HG03066 (cell line): ENCODE results near the gene SNCB.

ENCODE experiments used
- ATAC-seq: cut with Tn5 transposase; IDR thresholded peaks from one replicate; pipeline ENCODE4 v1.9.1; 2021; ENCODE audit warnings: low read depth; ENCODE audit not compliant: unreplicated experiment

SNCB gene

GRCh38 chr5:176646049-176646706 lies 15.8 kb upstream of the SNCB start:
- no peak for ATAC-seq

- no peak for ATAC-seq
These were observed 14.7 kb upstream of the SNCB start for GRCh38 chr5:176644878-176645670.

- ATAC-seq, result no peak
These were observed 14.0 kb upstream of the SNCB start for GRCh38 chr5:176644294-176644693.

- ATAC-seq, result no peak
These were observed 13.3 kb upstream of the SNCB start for GRCh38 chr5:176643491-176644219.

GRCh38 chr5:176642675-176643490 lies 12.5 kb upstream of the SNCB start:
- no peak for ATAC-seq

GRCh38 chr5:176640616-176641015 lies 10.3 kb upstream of the SNCB start:
- no peak for ATAC-seq

GRCh38 chr5:176639981-176640380 lies 9.6 kb upstream of the SNCB start:
- no peak for ATAC-seq

- ATAC-seq, result no peak
These were observed 8.9 kb upstream of the SNCB start for GRCh38 chr5:176639208-176639607.

GRCh38 chr5:176638437-176638836 lies 8.1 kb upstream of the SNCB start:
- ATAC-seq, result no peak

- no peak for ATAC-seq
These were observed 7.2 kb upstream of the SNCB start for GRCh38 chr5:176637556-176637955.

- no peak for ATAC-seq
These were observed 6.1 kb upstream of the SNCB start for GRCh38 chr5:176636426-176636825.

- ATAC-seq, result no peak
These were observed 3.3 kb upstream of the SNCB start for GRCh38 chr5:176633598-176633997.

GRCh38 chr5:176632745-176633144 lies 2.4 kb upstream of the SNCB start:
- no peak for ATAC-seq

- no peak for ATAC-seq
These were observed 1.3 kb upstream of the SNCB start for GRCh38 chr5:176631383-176632200.

GRCh38 chr5:176630681-176631222 lies 418 bp upstream of the SNCB start:
- no peak for ATAC-seq

GRCh38 chr5:176629317-176629852 lies 949 bp downstream of the SNCB start:
- ATAC-seq, result no peak

GRCh38 chr5:176628406-176629228 lies 1.7 kb downstream of the SNCB start:
- no peak for ATAC-seq

GRCh38 chr5:176627582-176627981 lies 2.8 kb downstream of the SNCB start:
- no peak for ATAC-seq

GRCh38 chr5:176626876-176627236 lies 3.5 kb downstream of the SNCB start:
- no peak for ATAC-seq
